RWPE1 (cell line): ENCODE results near the gene ZYG11B.
"Not testable (repeated sequence)": the region's sequence is repeated elsewhere in the genome, so short reads cannot be mapped to it uniquely, and the experiment has no call there.

Experiments
- CTCF ChIA-PET: fragments of 350-600 bp; sonication (Branson Sonifier 250); formaldehyde crosslinking; extraction: SDS; loops from one replicate; lab custom pipeline; 2021; lab: Yijun Ruan, JAX
- POLR2A ChIA-PET: fragments of 400-600 bp; formaldehyde crosslinking; extraction: SDS; loops from one replicate; lab custom pipeline; 2020; ENCODE audit warnings: antibody characterized with exemption; ENCODE audit not compliant: low non-redundant PET; lab: Yijun Ruan, JAX
- DNase-seq: peaks from one replicate; pipeline ENCODE4 v3.0.0; 2012; ENCODE audit warnings: low spot score
- H3K27ac ChIP-seq: fragments of 450-650 bp; 2 replicates; pipeline ENCODE4 v1.5.1; 2017
- TF ChIP-seq, protein P1 (sequence below): fragments of 450-650 bp; conservative IDR thresholded peaks from 2 replicates; pipeline ENCODE4 v1.5.1; 2017; ENCODE audit warnings: low read depth, mild to moderate bottlenecking

Gene ZYG11B

GRCh38 chr1:52769346-52770033 is 43.2 kb downstream of the ZYG11B start:
- DNase-seq = no peak
- CTCF ChIA-PET = no interaction called here
- POLR2A ChIA-PET = interaction anchor here (0.7 kb wide), 1 partner anchor 703 kb away, joined by 3 read pairs; no protein-coding TSS in a partner anchor
- H3K27ac ChIP-seq = no peak overlapping the region
- TF ChIP-seq, protein P1, sequence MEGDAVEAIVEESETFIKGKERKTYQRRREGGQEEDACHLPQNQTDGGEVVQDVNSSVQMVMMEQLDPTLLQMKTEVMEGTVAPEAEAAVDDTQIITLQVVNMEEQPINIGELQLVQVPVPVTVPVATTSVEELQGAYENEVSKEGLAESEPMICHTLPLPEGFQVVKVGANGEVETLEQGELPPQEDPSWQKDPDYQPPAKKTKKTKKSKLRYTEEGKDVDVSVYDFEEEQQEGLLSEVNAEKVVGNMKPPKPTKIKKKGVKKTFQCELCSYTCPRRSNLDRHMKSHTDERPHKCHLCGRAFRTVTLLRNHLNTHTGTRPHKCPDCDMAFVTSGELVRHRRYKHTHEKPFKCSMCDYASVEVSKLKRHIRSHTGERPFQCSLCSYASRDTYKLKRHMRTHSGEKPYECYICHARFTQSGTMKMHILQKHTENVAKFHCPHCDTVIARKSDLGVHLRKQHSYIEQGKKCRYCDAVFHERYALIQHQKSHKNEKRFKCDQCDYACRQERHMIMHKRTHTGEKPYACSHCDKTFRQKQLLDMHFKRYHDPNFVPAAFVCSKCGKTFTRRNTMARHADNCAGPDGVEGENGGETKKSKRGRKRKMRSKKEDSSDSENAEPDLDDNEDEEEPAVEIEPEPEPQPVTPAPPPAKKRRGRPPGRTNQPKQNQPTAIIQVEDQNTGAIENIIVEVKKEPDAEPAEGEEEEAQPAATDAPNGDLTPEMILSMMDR = no peak

GRCh38 chr1:52771384-52771783 is 45.1 kb downstream of the ZYG11B start:
- DNase-seq = no peak
- POLR2A ChIA-PET = no interaction called here
- CTCF ChIA-PET = interaction anchor here (0.5 to 0.6 kb wide), 2 partner anchors 10 to 70 kb away, joined by 3 to 5 read pairs; no protein-coding TSS in a partner anchor
- H3K27ac ChIP-seq = no peak overlapping the region
- TF ChIP-seq, protein P1 = no peak

GRCh38 chr1:52786148-52786547 is 59.9 kb downstream of the ZYG11B start:
- ChIA-PET POLR2A (interaction anchor here (0.7 kb wide), 1 partner anchor 14 kb away, joined by 3 read pairs; no protein-coding TSS in a partner anchor), CTCF (no interaction called here)
- TF ChIP-seq, protein P1 = no peak
- no peak overlapping the region for H3K27ac ChIP-seq
- DNase-seq = no peak

DNA sequence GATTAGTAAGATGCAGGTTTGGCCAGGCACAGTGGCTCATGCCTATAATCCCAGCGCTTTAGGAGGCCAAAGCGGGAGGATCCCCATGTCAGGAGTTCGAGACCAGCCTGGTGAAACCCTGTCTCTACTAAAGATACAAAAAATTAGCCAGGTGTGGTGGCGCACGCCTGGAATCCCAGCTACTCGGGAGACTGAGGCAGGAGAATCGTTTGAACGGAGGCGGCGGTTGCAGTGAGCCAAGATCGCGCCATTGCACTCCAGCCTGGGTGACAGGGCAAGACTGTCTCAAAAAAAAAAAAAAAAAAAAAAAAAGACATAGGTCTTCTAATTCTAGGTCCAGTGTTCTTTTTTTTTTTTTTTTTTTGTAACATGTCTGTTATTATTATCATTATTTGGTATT is 64.2 kb downstream of the ZYG11B start:
- DNase-seq, CTCF ChIA-PET, H3K27ac ChIP-seq: not testable (repeated sequence)
- POLR2A ChIA-PET = interaction anchor here (0.6 kb wide), 1 partner anchor 9 kb away, joined by 5 read pairs; no protein-coding TSS in a partner anchor

DNA sequence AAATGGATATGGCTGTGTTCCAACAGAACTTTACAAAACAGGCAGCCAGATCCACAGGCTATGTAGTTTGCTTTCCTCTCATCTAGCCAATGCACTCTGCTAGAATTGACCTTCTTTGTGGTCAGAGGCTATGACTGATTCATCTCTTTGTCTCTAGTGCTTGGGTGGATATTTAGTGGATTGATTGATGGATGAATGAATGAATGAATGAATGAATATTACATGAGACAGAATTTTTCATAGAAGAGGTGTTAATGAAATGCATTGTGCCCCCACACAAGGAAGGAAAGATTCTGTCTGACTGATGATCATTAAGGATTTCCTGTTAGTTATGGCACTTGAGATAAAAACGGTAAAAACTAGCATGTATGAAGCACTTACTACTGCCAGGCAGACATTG is 65.8 kb downstream of the ZYG11B start:
- no peak for DNase-seq
- no peak overlapping the region for H3K27ac ChIP-seq
- ChIA-PET POLR2A (no interaction called here), CTCF (interaction anchor here (0.6 kb wide), 1 partner anchor 58 kb away, joined by 3 read pairs; no protein-coding TSS in a partner anchor)
- TF ChIP-seq, protein P1 = no peak

DNA sequence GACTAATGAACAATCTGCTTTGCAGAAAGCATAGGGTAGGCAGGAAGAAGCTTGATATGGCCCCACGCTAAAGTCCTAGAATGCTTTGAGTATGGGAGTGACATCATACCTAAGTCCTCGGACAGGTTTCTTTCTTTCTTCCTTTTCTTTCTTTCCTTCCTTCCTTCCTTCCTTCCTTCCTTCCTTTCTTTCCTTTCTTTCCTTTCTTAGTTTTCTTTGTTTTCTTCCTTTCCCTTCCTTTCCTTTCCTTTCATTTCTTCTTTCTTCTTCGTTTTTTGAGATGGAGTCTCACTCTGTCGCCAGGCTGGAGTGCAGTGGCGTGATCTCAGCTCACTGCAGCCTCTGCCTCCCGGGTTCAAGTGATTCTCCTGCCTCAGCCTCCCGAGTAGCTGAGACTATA is 67.5 kb downstream of the ZYG11B start:
- H3K27ac ChIP-seq, POLR2A ChIA-PET, DNase-seq, CTCF ChIA-PET: not testable (repeated sequence)

DNA sequence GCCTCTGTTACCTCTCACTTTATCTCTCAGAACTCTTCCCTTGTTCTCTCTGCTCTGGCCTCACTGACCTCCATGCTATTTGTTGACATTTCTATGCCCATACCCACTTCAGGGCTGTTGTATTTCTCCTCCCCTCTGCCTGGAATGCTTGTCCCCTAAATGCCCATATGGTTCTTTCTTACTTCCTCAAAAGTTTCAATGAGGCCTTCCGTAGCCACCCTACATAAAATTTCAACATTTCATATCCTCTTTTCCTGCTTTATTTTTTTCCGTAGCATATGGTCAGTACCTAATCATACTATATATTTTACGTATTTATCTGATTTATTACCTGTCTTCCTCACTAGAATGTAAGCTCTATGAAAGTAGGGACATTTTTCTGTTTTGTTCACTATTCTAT is 69.2 kb downstream of the ZYG11B start:
- ChIA-PET POLR2A (no interaction called here), CTCF (interaction anchor here (0.6 kb wide), 2 partner anchors 8 to 34 kb away, joined by 3 read pairs; no protein-coding TSS in a partner anchor)
- H3K27ac ChIP-seq = no peak overlapping the region
- no peak for DNase-seq
- TF ChIP-seq, protein P1 = no peak
